HepG2 (cell line): ENCODE measurements around the gene MCF2L. TPM values are rescaled to one million over a fixed set of nuclear protein-coding genes. Genes with fewer than 3 reads are reported as not detected.
A peak's percentile ranks its signal among the peaks of the same experiment; 100 is the strongest.

ENCODE experiments used
- ADNP ChIP-seq: sonication (generic); formaldehyde crosslinking; IDR thresholded peaks from 2 replicates; pipeline ENCODE4 v1.4.0; 2020; ENCODE audit warnings: missing genetic modification reagents
- CENPX ChIP-seq: sonication (generic); formaldehyde crosslinking; IDR thresholded peaks from 2 replicates; pipeline ENCODE4 v1.9.0; 2021; ENCODE audit warnings: mild to moderate bottlenecking, missing genetic modification reagents, moderate library complexity
- HNRNPUL1 ChIP-seq: fragments of 200-400 bp; formaldehyde crosslinking; IDR thresholded peaks from 2 replicates; pipeline ENCODE4 v1.6.1; 2017; ENCODE audit warnings: low read depth, mild to moderate bottlenecking, low read length, moderate library complexity
- KMT2A ChIP-seq: sonication (generic); formaldehyde crosslinking; IDR thresholded peaks from 2 replicates; pipeline ENCODE4 v1.4.0; 2020; ENCODE audit warnings: missing genetic modification reagents
- MTA1 ChIP-seq: sonication (generic); formaldehyde crosslinking; IDR thresholded peaks from 2 replicates; pipeline ENCODE4 v1.4.0; 2020; ENCODE audit warnings: missing genetic modification reagents, mild to moderate bottlenecking, borderline replicate concordance
- NR2F6 ChIP-seq, 2 experiments: IDR thresholded peaks; 2 replicates each; pipeline ENCODE4 v1.6.1; 2016; ENCODE audit warnings: antibody characterized with exemption in 1 of 2, mild to moderate bottlenecking in 1 of 2
- RBM22 ChIP-seq: fragments of 200-400 bp; formaldehyde crosslinking; optimal IDR thresholded peaks from 2 replicates; pipeline ENCODE3; 2017; ENCODE audit warnings: mild to moderate bottlenecking, low read length, moderate library complexity
- RFXANK ChIP-seq: IDR thresholded peaks from 2 replicates; pipeline ENCODE4 v1.6.1; 2016
- SCMH1 ChIP-seq: sonication (generic); formaldehyde crosslinking; IDR thresholded peaks from 2 replicates; pipeline ENCODE4 v1.9.0; 2021; ENCODE audit warnings: missing genetic modification reagents, mild to moderate bottlenecking, borderline replicate concordance
- TCF12 ChIP-seq, 2 experiments: fragments of 450-650 bp in 1 of 2; sonication (generic) in 1 of 2; formaldehyde crosslinking in 1 of 2; IDR thresholded peaks; 2 replicates each; pipeline versions ENCODE4 v1.6.1 to v1.8.0; 2017 to 2022; ENCODE audit warnings: antibody characterized with exemption in 1 of 2, mild to moderate bottlenecking in 1 of 2, missing genetic modification reagents in 1 of 2, moderate library complexity in 1 of 2
- TRIM24 ChIP-seq: sonication (generic); formaldehyde crosslinking; IDR thresholded peaks from 2 replicates; pipeline ENCODE4 v1.8.0; 2022; ENCODE audit warnings: mild to moderate bottlenecking, missing genetic modification reagents
- XBP1 ChIP-seq: sonication (generic); formaldehyde crosslinking; IDR thresholded peaks from 2 replicates; pipeline ENCODE4 v1.5.0; 2020; ENCODE audit warnings: missing genetic modification reagents
- ZNF292 ChIP-seq: sonication (generic); formaldehyde crosslinking; IDR thresholded peaks from 2 replicates; pipeline ENCODE4 v1.8.1; 2022; ENCODE audit warnings: mild to moderate bottlenecking, low read depth, missing genetic modification reagents, borderline replicate concordance
- ZNF44 ChIP-seq: sonication (generic); formaldehyde crosslinking; IDR thresholded peaks from 2 replicates; pipeline ENCODE4 v1.5.1; 2020; ENCODE audit warnings: mild to moderate bottlenecking, missing genetic modification reagents
- ZNF572 ChIP-seq: sonication (generic); formaldehyde crosslinking; IDR thresholded peaks from 2 replicates; pipeline ENCODE4 v1.5.1; 2020; ENCODE audit warnings: mild to moderate bottlenecking, missing genetic modification reagents
- ZNF775 ChIP-seq: sonication (generic); formaldehyde crosslinking; IDR thresholded peaks from 2 replicates; pipeline ENCODE4 v1.4.0; 2020; ENCODE audit warnings: missing genetic modification reagents, mild to moderate bottlenecking, moderate library complexity, borderline replicate concordance
- ZNF792 ChIP-seq: IDR thresholded peaks from 2 replicates; pipeline ENCODE4 v1.6.1; 2016
- polyA plus RNA-seq, 8 experiments: library from polyadenylated mRNA; depleted of rRNA in 3 of 8; stranded (reverse) in 7 of 8; unstranded in 1 of 8; fragments of >200 nt; fragmentation: Illumina TruSeq in 4 of 8; extraction: Trizol in 4 of 8; gene quantifications; 2 replicates each; pipeline versions ENCODE4 v1.2.1 to v1.2.3, GENCODE V29; 2011 to 2016; ENCODE audit warnings: low read depth in 4 of 8, missing spikeins in 1 of 8, mixed read lengths in 1 of 8; ENCODE audit not compliant: insufficient read depth in 1 of 8
- total RNA-seq, 5 experiments: library from RNA; depleted of rRNA; stranded (reverse); fragments of >200 nt; fragmentation: Illumina TruSeq; extraction: Trizol; gene quantifications; 2 replicates each; pipeline ENCODE4 v1.2.3, GENCODE V29; 2016; ENCODE audit warnings: low read depth in 1 of 5
- TF ChIP-seq, protein P1 (sequence below): sonication (generic); formaldehyde crosslinking; IDR thresholded peaks from 2 replicates; pipeline ENCODE4 v1.4.0; 2020; ENCODE audit warnings: low read depth, mild to moderate bottlenecking, missing genetic modification reagents
- TF ChIP-seq, protein P2 (sequence below): sonication (generic); formaldehyde crosslinking; IDR thresholded peaks from 2 replicates; pipeline ENCODE4 v1.4.0; 2020; ENCODE audit warnings: mild to moderate bottlenecking, missing genetic modification reagents
- TF ChIP-seq, protein P3 (sequence below): IDR thresholded peaks from 2 replicates; pipeline ENCODE4 v1.6.1; 2016
- TF ChIP-seq, protein P4 (sequence below): sonication (generic); formaldehyde crosslinking; IDR thresholded peaks from 2 replicates; pipeline ENCODE4 v1.5.0; 2020; ENCODE audit warnings: missing genetic modification reagents

The MCF2L gene
- total and polyA plus RNA-seq, 2 of the 13 experiments (the other 11 are each of a cell fraction or from before 2014, with no cell fraction given): 19.4 to 28.4 TPM

DNA sequence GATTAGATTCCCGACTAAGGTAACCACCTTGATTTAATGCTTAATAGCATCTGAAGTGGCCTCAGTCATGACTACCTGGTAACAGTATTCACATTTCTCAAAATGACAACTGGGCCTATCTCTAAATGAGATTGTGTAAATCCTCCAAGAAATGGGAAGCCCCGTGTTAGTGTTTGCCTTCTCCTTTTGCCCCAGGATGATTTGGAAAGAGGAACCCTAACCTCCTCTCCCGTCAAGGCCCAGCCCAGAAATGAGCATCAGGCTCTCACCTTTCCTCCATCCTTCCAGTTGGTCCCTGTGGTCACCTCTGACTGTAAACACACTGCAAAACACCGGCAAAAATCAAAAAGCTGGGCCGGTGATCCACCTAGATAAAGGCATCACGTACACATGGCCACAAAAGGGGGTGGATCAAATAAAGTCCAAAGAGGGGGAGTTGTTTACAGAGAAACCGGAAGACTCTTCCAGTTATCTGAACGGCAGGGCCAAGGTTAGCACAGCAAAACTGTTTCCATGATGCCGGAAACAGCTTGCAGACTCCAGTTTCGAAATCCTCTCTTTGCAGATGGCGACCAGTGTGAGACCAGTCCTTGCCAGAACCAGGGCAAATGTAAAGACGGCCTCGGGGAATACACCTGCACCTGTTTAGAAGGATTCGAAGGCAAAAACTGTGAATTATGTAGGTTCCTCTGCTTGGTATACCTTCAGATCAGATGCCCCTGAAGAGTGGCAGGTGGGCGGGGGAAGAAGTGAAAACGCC is 170.0 kb downstream of the MCF2L start (continued):
- TF ChIP-seq, protein P1, sequence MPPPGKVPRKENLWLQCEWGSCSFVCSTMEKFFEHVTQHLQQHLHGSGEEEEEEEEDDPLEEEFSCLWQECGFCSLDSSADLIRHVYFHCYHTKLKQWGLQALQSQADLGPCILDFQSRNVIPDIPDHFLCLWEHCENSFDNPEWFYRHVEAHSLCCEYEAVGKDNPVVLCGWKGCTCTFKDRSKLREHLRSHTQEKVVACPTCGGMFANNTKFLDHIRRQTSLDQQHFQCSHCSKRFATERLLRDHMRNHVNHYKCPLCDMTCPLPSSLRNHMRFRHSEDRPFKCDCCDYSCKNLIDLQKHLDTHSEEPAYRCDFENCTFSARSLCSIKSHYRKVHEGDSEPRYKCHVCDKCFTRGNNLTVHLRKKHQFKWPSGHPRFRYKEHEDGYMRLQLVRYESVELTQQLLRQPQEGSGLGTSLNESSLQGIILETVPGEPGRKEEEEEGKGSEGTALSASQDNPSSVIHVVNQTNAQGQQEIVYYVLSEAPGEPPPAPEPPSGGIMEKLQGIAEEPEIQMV (CRISPR knock-in tag): peak; percentile 87
- TF ChIP-seq RBM22 (no peak), SCMH1 (no peak), MTA1 (peak; percentile 78), HNRNPUL1 (no peak), ZNF792 (CRISPR knock-in tag) (peak; percentile 79), ZNF44 (CRISPR knock-in tag) (no peak), CENPX (CRISPR knock-in tag) (no peak), ADNP (no peak), TCF12 (IDR thresholded peaks at IDR 0.05) (no peak), TCF12 (CRISPR knock-in tag; IDR thresholded peaks at IDR 0.05) (peak; percentile 98), ZNF572 (CRISPR knock-in tag) (0 out of 2 replicates have a peak, but pooled peaks have one; percentile 48), RFXANK (no peak), ZNF292 (CRISPR knock-in tag) (no peak), KMT2A (CRISPR knock-in tag) (peak; percentile 63; the same call in 1 of the 2 replicates), ZNF775 (peak; percentile 72; the same call in 1 of the 2 replicates), TRIM24 (CRISPR knock-in tag) (peak; percentile 42; the same call in 1 of the 2 replicates), XBP1 (no peak), NR2F6 (IDR thresholded peaks at IDR 0.05) (peak; percentile 90), NR2F6 (CRISPR knock-in tag; IDR thresholded peaks at IDR 0.05) (peak; percentile 88)
- TF ChIP-seq, protein P2, sequence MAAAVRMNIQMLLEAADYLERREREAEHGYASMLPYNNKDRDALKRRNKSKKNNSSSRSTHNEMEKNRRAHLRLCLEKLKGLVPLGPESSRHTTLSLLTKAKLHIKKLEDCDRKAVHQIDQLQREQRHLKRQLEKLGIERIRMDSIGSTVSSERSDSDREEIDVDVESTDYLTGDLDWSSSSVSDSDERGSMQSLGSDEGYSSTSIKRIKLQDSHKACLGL (CRISPR knock-in tag): no peak
- TF ChIP-seq, protein P3, sequence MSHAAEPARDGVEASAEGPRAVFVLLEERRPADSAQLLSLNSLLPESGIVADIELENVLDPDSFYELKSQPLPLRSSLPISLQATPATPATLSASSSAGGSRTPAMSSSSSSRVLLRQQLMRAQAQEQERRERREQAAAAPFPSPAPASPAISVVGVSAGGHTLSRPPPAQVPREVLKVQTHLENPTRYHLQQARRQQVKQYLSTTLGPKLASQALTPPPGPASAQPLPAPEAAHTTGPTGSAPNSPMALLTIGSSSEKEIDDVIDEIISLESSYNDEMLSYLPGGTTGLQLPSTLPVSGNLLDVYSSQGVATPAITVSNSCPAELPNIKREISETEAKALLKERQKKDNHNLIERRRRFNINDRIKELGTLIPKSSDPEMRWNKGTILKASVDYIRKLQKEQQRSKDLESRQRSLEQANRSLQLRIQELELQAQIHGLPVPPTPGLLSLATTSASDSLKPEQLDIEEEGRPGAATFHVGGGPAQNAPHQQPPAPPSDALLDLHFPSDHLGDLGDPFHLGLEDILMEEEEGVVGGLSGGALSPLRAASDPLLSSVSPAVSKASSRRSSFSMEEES (CRISPR knock-in tag): peak; percentile 88; the same call in 1 of the 2 replicates
- TF ChIP-seq, protein P4, sequence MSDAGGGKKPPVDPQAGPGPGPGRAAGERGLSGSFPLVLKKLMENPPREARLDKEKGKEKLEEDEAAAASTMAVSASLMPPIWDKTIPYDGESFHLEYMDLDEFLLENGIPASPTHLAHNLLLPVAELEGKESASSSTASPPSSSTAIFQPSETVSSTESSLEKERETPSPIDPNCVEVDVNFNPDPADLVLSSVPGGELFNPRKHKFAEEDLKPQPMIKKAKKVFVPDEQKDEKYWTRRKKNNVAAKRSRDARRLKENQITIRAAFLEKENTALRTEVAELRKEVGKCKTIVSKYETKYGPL: no peak
